HG03442 (cell line): ENCODE results near the gene PPP1R1B.

Experiments
- ATAC-seq: cut with Tn5 transposase; IDR thresholded peaks from one replicate; pipeline ENCODE4 v1.9.1; 2021; ENCODE audit warnings: mild to moderate bottlenecking, moderate library complexity; ENCODE audit not compliant: unreplicated experiment

PPP1R1B gene

GRCh38 chr17:39651923-39652586, 25.3 kb downstream of the PPP1R1B start:
- no peak for ATAC-seq

- no peak for ATAC-seq
These were observed 26.0 kb downstream of the PPP1R1B start for GRCh38 chr17:39652587-39653315.

GRCh38 chr17:39653316-39653661, 26.5 kb downstream of the PPP1R1B start:
- ATAC-seq: no peak

- ATAC-seq: no peak
These were observed 27.0 kb downstream of the PPP1R1B start for GRCh38 chr17:39653662-39654331.

- ATAC-seq: no peak
These were observed 28.4 kb downstream of the PPP1R1B start for GRCh38 chr17:39655105-39655504.

GRCh38 chr17:39658346-39658745, 31.6 kb downstream of the PPP1R1B start:
- ATAC-seq: no peak

- no peak for ATAC-seq
These were observed 32.0 kb downstream of the PPP1R1B start for GRCh38 chr17:39658760-39659159.

- ATAC-seq: no peak
These were observed 32.7 kb downstream of the PPP1R1B start for GRCh38 chr17:39659279-39660010.

- no peak for ATAC-seq
These were observed 33.2 kb downstream of the PPP1R1B start for GRCh38 chr17:39660011-39660360.

GRCh38 chr17:39660397-39661385, 33.9 kb downstream of the PPP1R1B start:
- ATAC-seq: no peak

GRCh38 chr17:39661744-39662541, 35.2 kb downstream of the PPP1R1B start:
- no peak for ATAC-seq

- ATAC-seq: no peak
These were observed 36.0 kb downstream of the PPP1R1B start for GRCh38 chr17:39662551-39663339.

- no peak for ATAC-seq
These were observed 36.6 kb downstream of the PPP1R1B start for GRCh38 chr17:39663340-39663687.

GRCh38 chr17:39663688-39664580, 37.2 kb downstream of the PPP1R1B start:
- no peak for ATAC-seq

- no peak for ATAC-seq
These were observed 38.1 kb downstream of the PPP1R1B start, which contains the start of gene TCAP for GRCh38 chr17:39664581-39665561. Gene TCAP, plus strand, starts transcription at chr17:39665349. Its CDS starts 11 bp downstream, at chr17:39665360.

- ATAC-seq: no peak
These were observed 39.0 kb downstream of the PPP1R1B start for GRCh38 chr17:39665642-39666224.
